NCI-H69 (cell line): ENCODE data around the gene PAM.
"Not testable (repeated sequence)": the region's sequence is repeated elsewhere in the genome, so short reads cannot be mapped to it uniquely, and the experiment has no call there.

Experiments used
- DNase-seq: peaks from one replicate; lab custom pipeline; 2025; lab: John Stamatoyannopoulos, UW

Gene PAM

GRCh38 chr5:102902135-102902448 lies 147.0 kb downstream of the PAM start:
- DNase-seq = peak; percentile 90

GRCh38 chr5:102902647-102903046 lies 147.5 kb downstream of the PAM start:
- DNase-seq = peak; percentile 81

- DNase-seq = peak; percentile 57
Observed at GRCh38 chr5:102903074-102903871, 148.2 kb downstream of the PAM start.

GRCh38 chr5:102905056-102905455 lies 150.0 kb downstream of the PAM start:
- no peak for DNase-seq

- not testable (repeated sequence) for DNase-seq
Observed at GRCh38 chr5:102907099-102907498, 152.0 kb downstream of the PAM start.

- DNase-seq = peak; percentile 67
Observed at GRCh38 chr5:102910240-102911226, 155.4 kb downstream of the PAM start.

GRCh38 chr5:102911973-102912372 lies 156.9 kb downstream of the PAM start:
- DNase-seq = peak; percentile 50

- peak; percentile 41 for DNase-seq
Observed at GRCh38 chr5:102916109-102916508, 161.0 kb downstream of the PAM start.

GRCh38 chr5:102918986-102919610 lies 164.0 kb downstream of the PAM start:
- DNase-seq = no peak

GRCh38 chr5:102920762-102921161 lies 165.7 kb downstream of the PAM start:
- DNase-seq = no peak

GRCh38 chr5:102921341-102922044 lies 166.4 kb downstream of the PAM start:
- no peak for DNase-seq

- no peak for DNase-seq
Observed at GRCh38 chr5:102922111-102922720, 167.1 kb downstream of the PAM start.

- DNase-seq = no peak
Observed at GRCh38 chr5:102922799-102923477, 167.8 kb downstream of the PAM start.

GRCh38 chr5:102924963-102925362 lies 169.9 kb downstream of the PAM start:
- DNase-seq = no peak

GRCh38 chr5:102927007-102927406 lies 171.9 kb downstream of the PAM start:
- DNase-seq = no peak

- no peak for DNase-seq
Observed at GRCh38 chr5:102930244-102930643, 175.1 kb downstream of the PAM start.

GRCh38 chr5:102931085-102931725 lies 176.1 kb downstream of the PAM start:
- no peak for DNase-seq

GRCh38 chr5:102932781-102933180 lies 177.7 kb downstream of the PAM start:
- no peak for DNase-seq

GRCh38 chr5:102933316-102933715 lies 178.2 kb downstream of the PAM start:
- DNase-seq = no peak

GRCh38 chr5:102933721-102934459 lies 178.8 kb downstream of the PAM start:
- DNase-seq = no peak
